Activated T-cell treated with anti-CD3 and anti-CD28 coated beads, Interleukin-2, amount 50 U/mL, for 4 hours (primary cell): ENCODE data around the gene FCSK. TPM values are rescaled to one million over a fixed set of nuclear protein-coding genes. Genes with fewer than 3 reads are reported as not detected.

Experiments used
- ATAC-seq, 2 donors: fragments of 200-7000 bp; cut with Tn5 transposase; one replicate each; pipeline ENCODE4 v1.10.0; 2021
- DNase-seq: peaks from one replicate; pipeline ENCODE4 v3.0.0-alpha.2; 2020
- H3K27me3 Mint-ChIP-seq: one replicate; pipeline ENCODE4 v1.8.0; 2021; ENCODE audit warnings: low read depth, mixed read lengths
- H3K36me3 Mint-ChIP-seq: one replicate; pipeline ENCODE4 v1.8.0; 2022; ENCODE audit warnings: mixed read lengths; ENCODE audit not compliant: insufficient read depth
- H3K4me1 Mint-ChIP-seq: one replicate; pipeline ENCODE4 v1.8.0; 2021; ENCODE audit warnings: low read depth, mixed read lengths
- H3K4me3 Mint-ChIP-seq: one replicate; pipeline ENCODE4 v1.8.0; 2021; ENCODE audit warnings: mild to moderate bottlenecking, moderate library complexity, mixed read lengths
- H3K9me3 Mint-ChIP-seq: one replicate; pipeline ENCODE4 v1.8.0; 2021; ENCODE audit warnings: mixed read lengths
- total RNA-seq, 3 donors: library from RNA; stranded (reverse); gene quantifications; one replicate each; pipeline ENCODE4 v1.2.1, GENCODE V29; 2021

The FCSK gene
- total RNA-seq, 3 donors from 2014 or later, result 17.7 to 20.5 (median 19.2) TPM

- peaks cover 53% of the 10 kb centered on the region for H3K36me3 Mint-ChIP-seq
- ATAC-seq, result peak in 1 of 2 donors; percentile 42
- peak overlapping the region; percentile 39 for H3K4me3 Mint-ChIP-seq
- H3K4me1 Mint-ChIP-seq, result peaks cover 50% of the 10 kb centered on the region
- DNase-seq, result no peak
- H3K9me3 Mint-ChIP-seq, result no peaks in the 10 kb centered on the region
- H3K27me3 Mint-ChIP-seq, result no peaks in the 10 kb centered on the region
Measured at GRCh38 chr16:70529051-70529777, 74.8 kb downstream of the FCSK start.

Other genes with a start within 250 kb of the FCSK start
- 10 to 100 TPM; 50.9 to 52.4 (median 52.2) TPM for gene EXOSC6, start 202.7 kb upstream of the FCSK start, total RNA-seq
- 100 to 1,000 TPM; 130 to 168 (median 139) TPM for gene AARS1, start 165.1 kb upstream of the FCSK start, total RNA-seq
- 10 to 100 TPM; 19.7 to 24.4 (median 21.8) TPM for gene DDX19B, start 155.4 kb upstream of the FCSK start, total RNA-seq
- 10 to 100 TPM; 77.5 to 86.6 (median 78.7) TPM for gene DDX19A, start 107.7 kb upstream of the FCSK start, total RNA-seq
- gene ST3GAL2, start 15.5 kb upstream of the FCSK start, total RNA-seq, result 10 to 100 TPM; 15.0 to 18.1 (median 15.6) TPM
- 10 to 100 TPM; 24.0 to 31.6 (median 29.3) TPM for gene COG4, start 69.0 kb downstream of the FCSK start, total RNA-seq
- gene SF3B3, start 69.2 kb downstream of the FCSK start, total RNA-seq, result 100 to 1,000 TPM; 647 to 745 (median 710) TPM
- gene IL34, start 192.0 kb downstream of the FCSK start, total RNA-seq, result under 1 TPM; 0.13 to 0.24 (median 0.13) TPM
- 1 to 10 TPM; 1.9 to 7.3 (median 4.3) TPM for gene MTSS2, start 231.5 kb downstream of the FCSK start, total RNA-seq